Lower leg skin (tissue), 3 donors: ENCODE measurements around the gene GPR85.
"Not testable (repeated sequence)": the region's sequence is repeated elsewhere in the genome, so short reads cannot be mapped to it uniquely, and the experiment has no call there.

ENCODE experiments used
- CTCF ChIP-seq, 3 donors: fragments of 450-650 bp; IDR thresholded peaks; one replicate each; pipeline ENCODE4 v1.5.1; 2016; ENCODE audit warnings: antibody characterized with exemption in 3 of 3, mild to moderate bottlenecking in 3 of 3, moderate library complexity in 2 of 3
- POLR2A ChIP-seq, 2 donors: fragments of 450-650 bp; IDR thresholded peaks; one replicate each; pipeline ENCODE4 v1.6.1; 2016 to 2017; ENCODE audit warnings: antibody characterized with exemption in 2 of 2, mild to moderate bottlenecking in 1 of 2, moderate library complexity in 1 of 2

- TF ChIP-seq CTCF, POLR2A (IDR thresholded peaks at IDR 0.05): not testable (repeated sequence)
These were observed 32.4 kb downstream of the GPR85 start for GRCh38 chr7:113054272-113054671.
